ENCODE measurements around the gene USP10. TPM values are rescaled to one million over a fixed set of nuclear protein-coding genes. Genes with fewer than 3 reads are reported as not detected.

The USP10 gene
- total RNA-seq, 1 experiment from 2014 or later: 203 TPM

DNA sequence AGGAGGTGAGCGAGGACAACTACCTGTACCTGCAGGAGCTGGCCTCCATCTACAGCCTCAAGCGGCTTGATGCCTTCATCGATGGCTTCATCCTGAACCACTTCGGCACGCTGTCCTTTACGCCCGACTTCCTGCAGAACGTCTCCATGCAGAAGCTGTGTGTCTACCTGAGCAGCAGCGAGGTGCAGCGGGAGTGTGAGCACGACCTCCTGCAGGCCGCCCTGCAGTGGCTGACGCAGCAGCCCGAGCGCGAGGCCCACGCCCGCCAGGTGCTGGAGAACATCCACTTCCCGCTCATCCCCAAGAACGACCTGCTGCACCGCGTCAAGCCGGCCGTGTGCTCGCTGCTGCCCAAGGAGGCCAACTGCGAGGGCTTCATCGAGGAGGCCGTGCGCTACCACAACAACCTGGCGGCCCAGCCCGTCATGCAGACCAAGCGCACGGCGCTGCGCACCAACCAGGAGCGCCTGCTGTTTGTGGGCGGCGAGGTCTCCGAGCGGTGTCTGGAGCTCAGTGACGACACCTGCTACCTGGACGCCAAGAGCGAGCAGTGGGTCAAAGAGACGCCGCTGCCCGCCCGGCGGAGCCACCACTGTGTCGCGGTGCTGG, 42.5 kb upstream of the USP10 start:
- Mint-ChIP-seq H3K4me3 (no peak overlapping the region), H3K36me3 (ENCODE audit: insufficient read depth in 1 of 3, low read depth in 3 of 3) (peaks cover 19 to 61% (median 58%) of the 10 kb centered on the region in 3 experiments; a peak in 6 of 7 replicates), H3K9me3 (no peaks in the 10 kb centered on the region), H3K27ac (no peak overlapping the region), H3K4me1 (no peaks in the 10 kb centered on the region), H3K27me3 (ENCODE audit: low read depth) (no peaks in the 10 kb centered on the region)
- no peak overlapping the region for H2BK12ac ChIP-seq (ENCODE audit: insufficient read length, low read depth, low read length)
- H2BK5ac ChIP-seq (ENCODE audit: insufficient read length, low read length): no peak overlapping the region
- no peak overlapping the region for H3K14ac ChIP-seq (ENCODE audit: insufficient read depth, low read length)
- H3K4me2 ChIP-seq (ENCODE audit: insufficient read depth, insufficient read length, low read length): no peak overlapping the region
- no peak for DNase-seq
- no peak overlapping the region for H2BK15ac ChIP-seq (ENCODE audit: low read depth, low read length)
- no peak overlapping the region for H2BK20ac ChIP-seq (ENCODE audit: low read depth, low read length, poor library complexity, severe bottlenecking)
- H3K27ac ChIP-seq (ENCODE audit: insufficient read length, low read depth, low read length): no peak overlapping the region
- H4K8ac ChIP-seq (replicated peaks; ENCODE audit: insufficient read length, low read depth, low read length): no peak overlapping the region
- H3K23ac ChIP-seq (ENCODE audit: insufficient read length, low read depth, low read length): no peak overlapping the region
- H3K27me3 ChIP-seq (ENCODE audit: insufficient read depth, low read length): no peaks in the 10 kb centered on the region
- no peak overlapping the region for H3K56ac ChIP-seq (ENCODE audit: insufficient read length, low read depth, low read length)
- H3K9me3 ChIP-seq (ENCODE audit: control insufficient read depth, low read depth, low read length): no peaks in the 10 kb centered on the region
- no peak overlapping the region for H3K9ac ChIP-seq (ENCODE audit: extremely low read depth, insufficient read length, low read length)
- no peaks in the 10 kb centered on the region for H3K79me1 ChIP-seq (ENCODE audit: insufficient read depth, low read depth, low read length, poor library complexity, severe bottlenecking)
- no peak overlapping the region for H4K91ac ChIP-seq (ENCODE audit: insufficient read length, low read depth, low read length)
- H3K4me1 ChIP-seq (ENCODE audit: insufficient read depth, low read length): no peaks in the 10 kb centered on the region
- no peaks in the 10 kb centered on the region for H3K23me2 ChIP-seq (ENCODE audit: insufficient read length, low read depth, low read length, poor library complexity, severe bottlenecking)
- H3K4ac ChIP-seq (ENCODE audit: low read depth, low read length): no peak overlapping the region
- H3K18ac ChIP-seq (ENCODE audit: insufficient read length, low read depth, low read length): no peak overlapping the region
- H4K5ac ChIP-seq (ENCODE audit: insufficient read length, low read depth, low read length): no peak overlapping the region
- H2AFZ ChIP-seq (ENCODE audit: low read length): no peak overlapping the region
- H3T11ph ChIP-seq (ENCODE audit: low read length): no peak overlapping the region
- H4K20me1 ChIP-seq (ENCODE audit: control insufficient read depth, insufficient read depth, insufficient read length): peaks cover 2% of the 10 kb centered on the region
- TF ChIP-seq, protein P1, sequence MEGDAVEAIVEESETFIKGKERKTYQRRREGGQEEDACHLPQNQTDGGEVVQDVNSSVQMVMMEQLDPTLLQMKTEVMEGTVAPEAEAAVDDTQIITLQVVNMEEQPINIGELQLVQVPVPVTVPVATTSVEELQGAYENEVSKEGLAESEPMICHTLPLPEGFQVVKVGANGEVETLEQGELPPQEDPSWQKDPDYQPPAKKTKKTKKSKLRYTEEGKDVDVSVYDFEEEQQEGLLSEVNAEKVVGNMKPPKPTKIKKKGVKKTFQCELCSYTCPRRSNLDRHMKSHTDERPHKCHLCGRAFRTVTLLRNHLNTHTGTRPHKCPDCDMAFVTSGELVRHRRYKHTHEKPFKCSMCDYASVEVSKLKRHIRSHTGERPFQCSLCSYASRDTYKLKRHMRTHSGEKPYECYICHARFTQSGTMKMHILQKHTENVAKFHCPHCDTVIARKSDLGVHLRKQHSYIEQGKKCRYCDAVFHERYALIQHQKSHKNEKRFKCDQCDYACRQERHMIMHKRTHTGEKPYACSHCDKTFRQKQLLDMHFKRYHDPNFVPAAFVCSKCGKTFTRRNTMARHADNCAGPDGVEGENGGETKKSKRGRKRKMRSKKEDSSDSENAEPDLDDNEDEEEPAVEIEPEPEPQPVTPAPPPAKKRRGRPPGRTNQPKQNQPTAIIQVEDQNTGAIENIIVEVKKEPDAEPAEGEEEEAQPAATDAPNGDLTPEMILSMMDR (conservative IDR thresholded peaks at IDR 0.05): no peak
- H2BK120ac ChIP-seq (ENCODE audit: low read depth, low read length, poor library complexity, severe bottlenecking): no peak overlapping the region
- no peak overlapping the region for H2AK5ac ChIP-seq (ENCODE audit: insufficient read length, low read length)
- no peaks in the 10 kb centered on the region for H3K79me2 ChIP-seq (ENCODE audit: insufficient read depth, low read length)
- no CpG with 5 or more reads among the region's 50 CpGs for whole genome bisulfite sequencing (ENCODE audit: extremely low coverage, insufficient read length, low lambda C conversion rate)

All from H9 (cell line).